Testis (tissue), 2 donors: ENCODE data around the gene CELF2.

Experiments used
- CTCF ChIP-seq, 3 experiments: fragments of 450-650 bp in 2 of 3; fragments of 200-600 bp in 1 of 3; sonication (generic) in 1 of 3; IDR thresholded peaks; one replicate each; pipeline ENCODE4 v1.5.1; 2016 to 2019; ENCODE audit warnings: antibody characterized with exemption in 3 of 3, mild to moderate bottlenecking in 2 of 3, moderate library complexity in 1 of 3
- POLR2A ChIP-seq: fragments of 450-650 bp; IDR thresholded peaks from one replicate; pipeline ENCODE4 v1.6.1; 2017; ENCODE audit warnings: antibody characterized with exemption, mild to moderate bottlenecking, moderate library complexity

GRCh38 chr10:11280187-11280932 is 262.7 kb downstream of the CELF2 start:
- TF ChIP-seq CTCF (IDR thresholded peaks at IDR 0.05) (no peak), POLR2A (no peak)
